ENCODE results near the gene EPOP. TPM values are rescaled to one million over a fixed set of nuclear protein-coding genes. Genes with fewer than 3 reads are reported as not detected.

Gene EPOP
- total and polyA plus RNA-seq, 2 of the 13 experiments (the other 11 are each of a cell fraction or from before 2014, with no cell fraction given), result 14.7 to 37.8 TPM

DNA sequence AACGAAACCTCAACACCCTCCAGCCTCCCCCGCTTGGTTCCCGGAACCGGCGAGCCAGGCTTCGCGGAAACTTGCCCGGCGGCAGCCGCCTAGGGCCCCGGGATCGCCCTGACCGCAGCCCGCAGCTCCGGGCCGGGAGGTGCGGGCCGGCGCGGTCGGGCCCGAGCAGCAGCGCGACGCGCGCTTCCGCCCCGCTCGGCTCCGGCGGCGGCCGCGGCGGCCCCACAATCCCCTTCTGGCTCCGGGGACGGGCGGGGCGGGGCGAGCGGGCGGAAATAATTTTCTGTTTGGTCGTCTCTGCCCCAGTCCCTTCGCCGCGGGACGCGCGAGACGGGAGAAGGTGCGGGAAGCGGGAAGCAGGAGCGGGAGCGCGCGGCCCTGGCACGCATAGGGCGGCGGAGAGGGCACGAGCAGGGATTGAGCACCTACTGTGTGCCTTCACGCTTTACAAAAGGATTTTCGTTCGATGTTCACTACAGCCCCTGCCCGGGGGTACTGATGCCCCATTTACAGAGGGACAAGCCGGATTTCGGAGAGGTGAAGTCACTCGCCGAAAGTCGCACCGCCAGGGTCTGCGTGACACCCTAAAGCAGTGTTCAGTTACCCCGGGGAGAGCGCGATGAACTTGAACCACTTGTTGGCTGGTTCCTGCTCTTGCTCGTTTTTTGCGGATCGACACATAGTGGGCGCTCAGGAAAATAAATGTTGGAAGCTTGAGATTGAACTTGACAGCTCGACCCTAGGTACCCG is 27.6 kb upstream of the EPOP start (continued):
- TF ChIP-seq, protein P1, sequence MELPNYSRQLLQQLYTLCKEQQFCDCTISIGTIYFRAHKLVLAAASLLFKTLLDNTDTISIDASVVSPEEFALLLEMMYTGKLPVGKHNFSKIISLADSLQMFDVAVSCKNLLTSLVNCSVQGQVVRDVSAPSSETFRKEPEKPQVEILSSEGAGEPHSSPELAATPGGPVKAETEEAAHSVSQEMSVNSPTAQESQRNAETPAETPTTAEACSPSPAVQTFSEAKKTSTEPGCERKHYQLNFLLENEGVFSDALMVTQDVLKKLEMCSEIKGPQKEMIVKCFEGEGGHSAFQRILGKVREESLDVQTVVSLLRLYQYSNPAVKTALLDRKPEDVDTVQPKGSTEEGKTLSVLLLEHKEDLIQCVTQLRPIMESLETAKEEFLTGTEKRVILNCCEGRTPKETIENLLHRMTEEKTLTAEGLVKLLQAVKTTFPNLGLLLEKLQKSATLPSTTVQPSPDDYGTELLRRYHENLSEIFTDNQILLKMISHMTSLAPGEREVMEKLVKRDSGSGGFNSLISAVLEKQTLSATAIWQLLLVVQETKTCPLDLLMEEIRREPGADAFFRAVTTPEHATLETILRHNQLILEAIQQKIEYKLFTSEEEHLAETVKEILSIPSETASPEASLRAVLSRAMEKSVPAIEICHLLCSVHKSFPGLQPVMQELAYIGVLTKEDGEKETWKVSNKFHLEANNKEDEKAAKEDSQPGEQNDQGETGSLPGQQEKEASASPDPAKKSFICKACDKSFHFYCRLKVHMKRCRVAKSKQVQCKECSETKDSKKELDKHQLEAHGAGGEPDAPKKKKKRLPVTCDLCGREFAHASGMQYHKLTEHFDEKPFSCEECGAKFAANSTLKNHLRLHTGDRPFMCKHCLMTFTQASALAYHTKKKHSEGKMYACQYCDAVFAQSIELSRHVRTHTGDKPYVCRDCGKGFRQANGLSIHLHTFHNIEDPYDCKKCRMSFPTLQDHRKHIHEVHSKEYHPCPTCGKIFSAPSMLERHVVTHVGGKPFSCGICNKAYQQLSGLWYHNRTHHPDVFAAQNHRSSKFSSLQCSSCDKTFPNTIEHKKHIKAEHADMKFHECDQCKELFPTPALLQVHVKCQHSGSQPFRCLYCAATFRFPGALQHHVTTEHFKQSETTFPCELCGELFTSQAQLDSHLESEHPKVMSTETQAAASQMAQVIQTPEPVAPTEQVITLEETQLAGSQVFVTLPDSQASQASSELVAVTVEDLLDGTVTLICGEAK (IDR thresholded peaks at IDR 0.05), result no peak
- TF ChIP-seq, protein P1 (CRISPR knock-in tag; IDR thresholded peaks at IDR 0.05), result peak; percentile 62
- TF ChIP-seq, protein P2, sequence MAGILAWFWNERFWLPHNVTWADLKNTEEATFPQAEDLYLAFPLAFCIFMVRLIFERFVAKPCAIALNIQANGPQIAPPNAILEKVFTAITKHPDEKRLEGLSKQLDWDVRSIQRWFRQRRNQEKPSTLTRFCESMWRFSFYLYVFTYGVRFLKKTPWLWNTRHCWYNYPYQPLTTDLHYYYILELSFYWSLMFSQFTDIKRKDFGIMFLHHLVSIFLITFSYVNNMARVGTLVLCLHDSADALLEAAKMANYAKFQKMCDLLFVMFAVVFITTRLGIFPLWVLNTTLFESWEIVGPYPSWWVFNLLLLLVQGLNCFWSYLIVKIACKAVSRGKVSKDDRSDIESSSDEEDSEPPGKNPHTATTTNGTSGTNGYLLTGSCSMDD (CRISPR knock-in tag; IDR thresholded peaks at IDR 0.05), result no peak
- TF ChIP-seq SALL2 (CRISPR knock-in tag; IDR thresholded peaks at IDR 0.05) (peak; percentile 87; the same call in 1 of the 2 replicates), MAFG (CRISPR knock-in tag; IDR thresholded peaks at IDR 0.05) (0 out of 2 replicates have a peak, but pooled peaks have one; percentile 33), ZFP37 (CRISPR knock-in tag; IDR thresholded peaks at IDR 0.05; ENCODE audit: borderline replicate concordance) (no peak), ZNF333 (CRISPR knock-in tag; IDR thresholded peaks at IDR 0.05; ENCODE audit: borderline replicate concordance) (peak; percentile 97), SMARCC2 (IDR thresholded peaks at IDR 0.05) (no peak), ZNF598 (CRISPR knock-in tag; IDR thresholded peaks at IDR 0.05; ENCODE audit: borderline replicate concordance) (peak; percentile 70; the same call in 1 of the 2 replicates), ZNF550 (CRISPR knock-in tag; IDR thresholded peaks at IDR 0.05; ENCODE audit: borderline replicate concordance) (no peak), MXI1 (IDR thresholded peaks at IDR 0.05; ENCODE audit: borderline replicate concordance, low read depth, low read length) (0 out of 3 replicates have a peak, but pooled peaks have one; percentile 40), RBAK (CRISPR knock-in tag; IDR thresholded peaks at IDR 0.05) (no peak), ZNF34 (CRISPR knock-in tag; IDR thresholded peaks at IDR 0.05; ENCODE audit: borderline replicate concordance) (0 out of 2 replicates have a peak, but pooled peaks have one; percentile 32), JUNB (CRISPR knock-in tag; IDR thresholded peaks at IDR 0.05; ENCODE audit: borderline replicate concordance) (0 out of 2 replicates have a peak, but pooled peaks have one; percentile 61), ZNF30 (CRISPR knock-in tag; IDR thresholded peaks at IDR 0.05) (no peak)
- TF ChIP-seq, protein P3, sequence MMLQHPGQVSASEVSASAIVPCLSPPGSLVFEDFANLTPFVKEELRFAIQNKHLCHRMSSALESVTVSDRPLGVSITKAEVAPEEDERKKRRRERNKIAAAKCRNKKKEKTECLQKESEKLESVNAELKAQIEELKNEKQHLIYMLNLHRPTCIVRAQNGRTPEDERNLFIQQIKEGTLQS (CRISPR knock-in tag; IDR thresholded peaks at IDR 0.05), result no peak; the same call in 1 of the 2 replicates
- TF ChIP-seq, protein P4, sequence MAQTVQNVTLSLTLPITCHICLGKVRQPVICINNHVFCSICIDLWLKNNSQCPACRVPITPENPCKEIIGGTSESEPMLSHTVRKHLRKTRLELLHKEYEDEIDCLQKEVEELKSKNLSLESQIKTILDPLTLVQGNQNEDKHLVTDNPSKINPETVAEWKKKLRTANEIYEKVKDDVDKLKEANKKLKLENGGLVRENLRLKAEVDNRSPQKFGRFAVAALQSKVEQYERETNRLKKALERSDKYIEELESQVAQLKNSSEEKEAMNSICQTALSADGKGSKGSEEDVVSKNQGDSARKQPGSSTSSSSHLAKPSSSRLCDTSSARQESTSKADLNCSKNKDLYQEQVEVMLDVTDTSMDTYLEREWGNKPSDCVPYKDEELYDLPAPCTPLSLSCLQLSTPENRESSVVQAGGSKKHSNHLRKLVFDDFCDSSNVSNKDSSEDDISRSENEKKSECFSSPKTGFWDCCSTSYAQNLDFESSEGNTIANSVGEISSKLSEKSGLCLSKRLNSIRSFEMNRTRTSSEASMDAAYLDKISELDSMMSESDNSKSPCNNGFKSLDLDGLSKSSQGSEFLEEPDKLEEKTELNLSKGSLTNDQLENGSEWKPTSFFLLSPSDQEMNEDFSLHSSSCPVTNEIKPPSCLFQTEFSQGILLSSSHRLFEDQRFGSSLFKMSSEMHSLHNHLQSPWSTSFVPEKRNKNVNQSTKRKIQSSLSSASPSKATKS (CRISPR knock-in tag; IDR thresholded peaks at IDR 0.05), result no peak
